HG02642 (cell line): ENCODE measurements around the gene CRYBB1.

Experiments used
- ATAC-seq: cut with Tn5 transposase; IDR thresholded peaks from one replicate; pipeline ENCODE4 v1.9.1; 2021; ENCODE audit warnings: mild to moderate bottlenecking; ENCODE audit not compliant: unreplicated experiment, poor library complexity

Gene CRYBB1

DNA sequence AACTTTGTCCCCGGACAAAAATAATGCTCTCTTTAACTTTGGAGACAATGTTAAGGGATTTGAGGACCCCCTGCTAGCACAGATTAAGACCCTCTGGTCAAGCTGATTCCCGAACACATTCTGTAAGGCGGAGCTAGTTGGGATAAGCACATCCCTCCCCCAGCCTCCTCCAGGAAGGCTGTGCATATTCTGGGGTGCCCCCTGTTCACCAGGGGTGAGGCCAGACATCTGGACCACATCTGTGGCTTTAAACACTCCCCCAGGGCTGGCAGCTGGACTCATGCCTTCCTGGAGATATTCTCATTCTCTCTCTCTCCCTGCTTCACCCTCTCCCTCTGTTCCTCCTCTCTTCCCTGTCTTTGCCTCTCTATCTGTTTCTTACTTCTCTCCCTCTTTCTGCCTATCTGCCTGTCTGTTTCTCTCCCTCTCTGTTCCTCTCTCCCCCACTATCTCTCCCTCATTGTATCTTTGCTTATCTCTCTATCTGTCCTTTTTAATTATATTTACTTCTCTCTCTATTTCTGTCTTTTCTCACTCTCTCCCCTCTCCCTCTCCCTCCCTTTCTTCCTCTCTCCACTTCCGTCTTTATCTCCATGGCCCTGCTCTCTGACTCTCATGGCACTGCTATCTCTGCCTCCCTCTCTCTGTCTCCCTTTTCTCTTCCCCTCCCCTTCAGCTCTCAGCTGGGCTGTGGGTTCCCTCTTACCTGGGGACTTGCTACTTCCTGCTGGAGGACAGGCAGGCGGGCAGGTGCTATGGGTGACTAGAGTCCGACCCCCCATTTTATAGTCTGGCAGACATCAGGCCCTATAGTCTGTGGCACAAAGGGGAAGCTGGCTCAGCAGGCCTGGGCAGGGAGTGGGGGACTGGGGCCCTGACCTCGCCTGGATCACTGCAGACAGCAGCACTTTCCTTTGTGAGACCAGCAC, at the start of gene CRYBB1:
CRYBB1 (minus strand) TSS at position 757 of the 929 bp plus-strand sequence. CDS start 1,708 bp downstream, outside the sequence.
- no peak for ATAC-seq

DNA sequence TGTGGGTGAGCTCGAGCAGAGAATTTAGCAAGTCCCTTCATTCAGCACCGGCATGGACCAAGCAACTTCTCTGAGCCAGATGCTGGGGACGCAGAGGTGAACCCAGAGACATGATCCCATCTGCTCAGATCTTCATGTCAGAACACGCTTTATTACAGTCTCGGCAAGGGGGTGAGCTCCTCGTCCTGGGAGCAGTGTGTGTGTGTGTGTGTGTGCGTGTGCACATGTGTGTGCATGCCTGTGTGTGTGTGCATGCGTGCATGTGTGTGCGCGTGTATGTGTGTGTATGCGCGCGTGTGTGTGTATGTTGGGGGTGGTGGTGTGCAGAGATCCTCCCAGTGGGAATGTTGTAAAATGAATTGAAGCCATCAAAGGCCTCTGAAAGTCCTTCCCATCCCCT, 49.3 kb upstream of the CRYBB1 start:
- no peak for ATAC-seq

DNA sequence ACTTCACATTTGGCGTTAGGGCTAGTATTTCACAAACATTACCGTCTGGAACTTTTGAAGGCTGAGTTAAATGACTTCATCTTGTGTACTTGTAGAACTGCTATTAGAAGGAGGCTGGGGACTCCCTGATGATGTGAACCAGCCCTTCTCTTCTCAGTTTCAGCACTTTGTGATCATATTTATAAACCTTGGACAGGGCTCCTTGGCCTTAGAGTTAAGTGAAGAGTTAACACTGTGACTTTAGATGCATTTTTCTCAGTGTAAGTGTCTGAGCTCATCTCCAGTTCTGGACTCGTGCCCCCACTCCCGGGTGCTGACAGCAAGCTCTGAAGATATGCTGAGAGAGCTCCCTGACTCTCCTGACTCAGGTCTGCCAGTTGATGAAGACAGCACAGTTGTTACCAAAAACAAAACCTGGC, 48.0 kb upstream of the CRYBB1 start:
- ATAC-seq = peak; percentile 15

DNA sequence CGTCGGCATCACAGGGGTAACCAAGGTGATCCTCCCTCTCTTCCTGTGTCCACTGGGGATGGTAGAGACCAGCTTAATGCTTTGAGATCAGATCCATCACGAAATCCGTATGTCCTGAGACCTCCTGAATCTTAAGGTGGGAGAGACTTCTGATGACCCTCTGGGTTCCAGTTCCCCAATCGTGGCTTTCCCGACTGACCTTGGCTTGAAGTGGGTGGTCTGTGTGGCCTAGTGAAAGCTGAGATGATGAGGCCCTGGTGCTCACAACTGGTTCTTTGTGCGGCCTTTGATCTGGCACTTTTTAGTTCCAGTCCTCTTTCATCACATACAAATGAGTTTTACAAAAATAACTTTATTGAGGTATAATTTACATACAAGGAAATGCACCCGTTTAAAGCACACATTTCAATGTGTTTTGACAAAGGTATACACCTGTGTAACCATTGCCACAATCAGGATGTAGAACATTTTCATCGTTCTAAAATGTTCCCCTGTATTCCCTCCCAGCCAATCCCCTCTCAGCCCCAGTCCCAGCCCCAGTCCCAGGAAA, 45.6 kb upstream of the CRYBB1 start:
- no peak for ATAC-seq

DNA sequence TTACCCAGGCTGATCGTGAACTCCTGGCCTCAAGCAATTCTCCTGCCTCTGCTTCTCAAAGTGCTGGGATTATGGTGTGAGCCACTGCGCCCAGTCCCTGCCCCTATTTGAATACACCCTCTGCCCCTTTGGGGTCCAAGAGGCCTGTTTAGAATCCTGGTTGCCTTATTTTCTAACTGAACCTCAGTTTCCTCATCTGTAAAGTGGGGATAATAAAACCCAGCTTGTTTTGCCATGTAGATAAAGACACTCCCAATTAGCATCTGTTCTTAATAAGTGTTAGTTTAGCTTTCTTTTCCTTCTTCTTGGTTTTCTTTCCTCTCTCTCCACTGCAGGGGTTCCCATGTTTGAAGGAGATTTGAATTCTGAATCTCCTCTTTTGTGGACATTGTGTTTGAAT, 44.3 kb upstream of the CRYBB1 start:
- ATAC-seq = no peak

DNA sequence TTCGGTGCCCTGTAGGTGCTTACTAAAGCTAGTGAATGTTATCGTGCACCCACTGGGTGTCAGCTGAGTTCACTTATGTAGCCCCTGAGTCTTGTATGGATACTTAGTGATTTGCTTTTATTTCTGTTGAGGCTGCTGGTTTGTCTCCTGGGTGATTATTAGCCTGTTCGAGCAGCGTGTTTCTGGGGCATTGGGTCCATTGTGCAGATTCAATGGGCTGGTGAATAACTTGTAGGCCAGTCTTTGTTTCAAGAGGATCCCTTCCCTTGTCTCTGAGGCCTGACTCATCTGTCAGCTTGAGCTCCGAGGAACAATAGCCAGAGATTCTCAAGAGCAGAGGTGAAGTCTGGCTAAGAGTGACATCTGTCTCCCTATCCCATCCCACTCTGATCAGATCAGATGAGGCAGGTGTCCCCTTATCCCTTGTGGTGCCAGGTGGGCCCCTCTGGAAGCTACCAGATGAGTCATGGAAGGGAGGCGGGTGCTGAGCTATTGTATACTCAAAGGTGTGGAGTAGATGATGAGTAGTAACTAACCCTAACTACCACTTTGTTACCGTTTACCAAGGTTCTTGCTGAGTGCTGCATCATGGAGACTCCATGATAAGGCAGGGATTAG, 43.2 kb upstream of the CRYBB1 start:
- ATAC-seq = no peak

DNA sequence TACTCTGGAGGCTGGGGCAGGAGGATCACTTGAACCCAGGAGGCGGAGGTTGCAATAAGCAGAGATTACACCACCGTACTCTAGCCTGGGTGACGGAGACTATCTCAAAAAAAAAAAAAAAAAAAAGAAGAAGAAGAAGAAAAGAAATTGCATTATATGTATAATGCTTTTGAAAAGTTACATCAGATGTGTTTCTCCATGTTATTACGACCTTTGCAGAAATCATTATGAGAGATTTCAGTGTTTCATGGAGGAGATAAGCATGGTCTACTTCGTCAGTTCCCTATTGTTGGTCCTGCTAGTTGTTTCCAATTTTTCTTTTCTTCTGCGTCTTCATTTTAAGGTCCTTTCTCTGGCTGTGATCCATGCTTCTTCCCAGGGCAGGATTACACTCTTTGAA, 42.5 kb upstream of the CRYBB1 start:
- no peak for ATAC-seq

DNA sequence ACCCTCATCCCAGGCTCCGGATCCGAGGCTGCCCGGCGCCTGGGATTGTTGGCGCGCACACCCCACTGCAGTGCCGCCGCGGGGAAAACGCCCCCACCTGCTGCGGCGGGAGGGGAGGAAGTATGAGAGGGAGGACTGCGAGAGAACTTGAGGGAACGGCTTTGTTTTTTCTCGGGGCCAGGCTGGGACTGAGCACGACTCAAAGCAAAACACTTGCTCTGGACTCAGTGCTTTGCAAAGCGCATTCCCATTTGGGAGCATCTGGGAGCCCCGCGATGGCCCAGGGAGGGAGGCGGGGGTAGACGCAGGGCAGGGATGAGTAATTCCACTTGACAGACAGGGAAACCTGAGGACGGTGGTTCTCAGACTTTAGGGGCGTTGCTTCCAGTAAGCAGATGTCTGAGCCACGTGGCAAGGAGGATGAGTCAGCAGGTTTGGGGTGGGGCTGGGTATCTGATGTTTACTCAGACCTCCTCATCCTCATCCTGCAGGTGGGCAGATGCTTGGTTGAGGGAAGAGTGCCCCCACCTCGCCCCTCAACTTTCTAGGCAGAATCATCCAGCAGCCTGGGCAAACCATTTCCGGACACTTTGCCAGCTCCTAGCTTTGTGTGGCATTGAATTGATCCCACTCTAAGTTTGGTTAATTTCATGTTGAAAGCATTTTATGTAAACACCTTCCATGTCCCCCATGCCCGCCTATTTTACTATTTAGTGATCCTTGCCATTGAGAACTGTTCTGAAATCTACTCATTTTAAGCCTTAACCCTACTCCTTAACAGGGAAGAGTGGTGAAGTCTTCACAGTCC, 41.0 kb upstream of the CRYBB1 start:
- ATAC-seq = peak; percentile 62

DNA sequence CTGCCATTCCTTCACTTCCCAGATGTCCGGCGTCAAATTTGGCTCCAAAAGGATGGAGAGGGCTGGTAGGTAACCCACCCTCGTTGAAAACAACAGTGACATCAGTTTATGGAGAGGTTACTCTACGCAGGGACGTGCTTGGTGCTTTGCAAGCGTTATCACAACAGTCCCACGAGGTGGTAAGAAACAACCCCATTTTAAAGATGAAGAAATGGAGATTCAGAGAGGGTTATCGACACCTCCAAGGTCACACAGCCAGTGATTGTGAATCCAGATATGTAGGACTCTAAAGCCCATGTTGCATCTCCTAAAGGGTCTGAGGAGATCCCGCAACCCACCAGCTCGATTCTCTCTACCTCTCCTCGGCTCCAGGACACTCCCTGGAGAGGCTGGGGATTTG, 40.3 kb upstream of the CRYBB1 start:
- ATAC-seq = no peak

DNA sequence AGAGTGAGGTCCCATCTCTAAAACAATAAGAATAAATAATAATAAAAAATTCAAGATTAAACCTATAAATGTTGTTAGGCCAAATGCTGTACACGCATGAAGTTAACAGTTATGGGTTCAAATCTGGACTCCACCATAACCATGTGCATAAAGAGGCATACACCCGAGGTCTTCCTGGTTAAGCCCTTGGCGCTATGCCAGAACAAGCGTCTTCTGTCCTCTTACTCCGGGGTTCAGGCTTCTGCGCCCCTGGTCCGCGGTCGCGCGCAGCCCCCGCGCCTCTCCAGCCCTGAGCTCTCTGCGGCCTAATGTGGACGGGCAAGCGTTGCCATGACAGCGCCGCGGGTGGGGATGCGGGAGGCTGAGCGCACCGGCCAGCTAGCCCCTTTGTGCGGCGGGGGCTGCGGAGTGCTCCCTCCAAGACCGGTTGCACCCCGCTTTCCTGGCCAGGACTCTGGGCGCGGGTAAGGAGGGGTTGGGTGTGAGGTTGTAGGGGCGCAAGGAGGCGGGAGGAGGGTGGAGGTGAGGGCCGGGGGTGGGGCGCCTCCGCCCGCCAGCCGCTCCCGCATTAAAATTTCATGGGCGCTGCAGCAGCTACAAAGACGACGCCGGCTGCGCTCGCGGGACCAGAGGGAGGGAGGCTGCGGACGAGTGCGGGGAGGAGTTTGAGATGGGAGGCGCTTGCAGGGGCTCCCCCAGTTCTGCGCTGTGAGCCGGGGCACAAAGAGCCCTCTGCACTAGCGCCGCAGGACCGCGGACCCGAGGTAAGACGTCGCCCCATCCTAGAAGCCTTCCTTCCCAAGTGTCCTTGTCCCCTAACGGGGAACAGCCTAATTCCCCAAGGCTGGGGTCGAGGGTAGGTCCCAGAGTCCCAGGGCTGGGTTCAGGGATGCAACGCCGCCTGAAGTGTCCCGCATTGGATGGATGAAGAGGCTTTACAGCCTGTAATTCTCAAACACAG, 39.3 kb upstream of the CRYBB1 start, which contains the start of gene MIAT:
MIAT (plus strand) TSS at position 698 of the 961 bp plus-strand sequence.
- ATAC-seq = no peak

DNA sequence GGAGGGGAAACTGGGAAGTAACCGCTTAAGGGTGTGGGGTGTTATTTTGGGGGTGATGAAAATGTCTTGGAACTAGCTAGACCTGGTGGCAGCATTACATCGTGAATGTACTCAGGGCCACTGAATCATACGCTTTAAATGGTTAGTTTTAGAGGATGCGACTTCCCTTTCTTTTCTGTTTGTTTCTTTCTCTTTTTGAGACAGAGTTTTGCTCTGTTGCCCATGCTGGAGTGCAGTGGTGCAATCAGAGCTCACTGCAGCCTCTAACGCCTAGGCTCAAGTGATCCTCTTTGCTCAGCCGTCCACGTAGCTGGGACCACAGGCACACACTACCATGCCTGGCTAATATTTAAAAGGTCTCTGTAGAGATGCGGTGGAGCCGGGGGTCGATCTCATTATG, 34.0 kb upstream of the CRYBB1 start:
- no peak for ATAC-seq

DNA sequence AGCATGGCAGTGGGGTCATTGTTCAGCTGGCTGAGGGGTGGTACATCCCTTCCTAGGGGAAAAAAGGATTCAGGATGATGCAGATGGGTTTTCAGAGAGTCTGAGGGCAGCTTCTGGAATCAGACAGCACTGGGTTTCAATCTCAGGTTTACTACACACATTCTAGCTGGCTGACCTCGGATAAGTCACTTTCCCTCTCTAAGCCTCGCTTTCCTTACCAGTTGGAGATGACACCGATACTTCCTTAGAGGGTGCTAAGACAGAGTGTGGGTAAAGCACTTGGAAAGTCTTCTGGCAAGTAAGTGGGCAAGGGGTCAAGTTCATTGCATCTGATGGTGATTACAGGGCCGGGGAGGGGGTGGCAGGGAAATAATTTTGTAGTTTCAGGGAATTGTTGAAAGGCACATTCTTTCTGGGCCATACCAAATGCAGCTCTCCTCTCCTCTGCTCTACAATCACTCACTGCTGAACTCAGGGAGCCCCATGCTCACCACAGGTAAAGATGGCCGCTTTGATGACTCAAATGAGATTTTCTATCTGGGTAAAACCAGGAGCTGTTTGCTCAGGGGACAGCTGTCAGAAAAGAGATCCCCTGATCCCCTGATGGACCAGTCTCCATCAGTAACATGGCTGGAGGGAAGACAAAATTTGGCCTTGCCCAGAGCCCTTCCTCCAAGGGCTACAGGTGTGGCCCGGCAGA, 33.0 kb upstream of the CRYBB1 start:
- no peak for ATAC-seq

DNA sequence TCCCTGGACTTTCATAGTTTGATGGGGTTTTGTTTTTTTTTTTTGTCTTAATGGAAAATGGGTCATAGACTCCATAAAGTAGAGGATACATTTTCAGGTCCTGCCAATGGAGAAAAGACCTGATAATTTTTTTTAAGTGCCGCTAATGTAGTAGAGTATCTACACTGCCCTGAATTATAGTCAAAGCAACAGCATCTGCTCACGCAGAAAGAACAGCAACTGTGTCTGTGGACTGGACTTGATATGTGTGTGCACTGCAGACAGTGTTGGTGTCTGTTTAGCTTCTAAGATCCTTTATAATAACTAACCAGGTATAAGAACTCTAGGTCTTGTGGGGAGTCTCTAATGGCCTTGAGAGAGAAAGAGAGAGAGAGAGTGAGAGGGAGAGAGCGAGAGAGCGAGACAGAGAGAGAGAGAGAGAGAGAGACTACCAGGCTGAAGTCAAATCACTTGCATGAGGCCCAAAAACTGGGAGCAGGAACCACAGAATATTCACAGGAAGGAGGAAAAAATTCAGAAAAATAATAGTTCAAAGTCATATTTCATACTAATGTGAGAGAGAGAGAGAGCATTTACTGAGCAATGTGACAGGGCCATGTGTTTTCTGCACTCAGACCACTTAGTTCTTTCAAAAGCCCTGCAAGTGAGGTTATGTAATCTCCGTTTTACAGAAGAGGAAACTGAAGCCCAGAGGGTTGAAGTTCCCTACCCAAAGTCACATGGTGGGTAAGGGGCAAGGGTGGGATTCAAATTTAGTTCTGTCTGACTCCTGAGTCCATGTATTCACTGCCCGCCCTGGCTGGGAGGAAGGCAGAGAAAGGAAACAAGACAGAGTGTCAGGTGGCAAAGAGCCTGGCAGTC, 30.9 kb upstream of the CRYBB1 start:
- ATAC-seq = no peak

DNA sequence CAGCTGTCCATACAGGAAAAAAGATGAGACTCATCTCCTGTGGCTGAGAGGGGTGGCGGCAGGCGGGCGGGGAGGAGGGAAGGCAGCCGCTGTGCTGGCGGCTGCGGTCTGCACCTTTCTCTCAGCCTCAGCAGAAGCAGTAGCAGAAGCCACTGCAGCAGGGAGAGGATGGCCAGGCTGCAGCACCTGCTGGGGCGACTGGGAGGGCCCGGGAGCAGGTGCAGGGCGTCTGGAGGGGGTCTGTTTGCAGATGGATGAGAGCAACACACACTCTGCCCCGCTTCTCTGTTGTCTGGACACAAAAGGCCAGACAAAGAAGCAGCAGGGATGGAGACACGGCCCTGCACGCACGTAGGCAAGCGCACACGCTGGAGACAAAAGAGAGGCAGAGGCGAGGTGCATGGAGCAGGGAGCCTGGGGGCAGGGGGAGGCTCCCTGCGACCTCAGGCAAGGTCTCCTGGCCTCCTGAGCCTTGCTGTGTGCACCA, 30.2 kb upstream of the CRYBB1 start:
- ATAC-seq = no peak

DNA sequence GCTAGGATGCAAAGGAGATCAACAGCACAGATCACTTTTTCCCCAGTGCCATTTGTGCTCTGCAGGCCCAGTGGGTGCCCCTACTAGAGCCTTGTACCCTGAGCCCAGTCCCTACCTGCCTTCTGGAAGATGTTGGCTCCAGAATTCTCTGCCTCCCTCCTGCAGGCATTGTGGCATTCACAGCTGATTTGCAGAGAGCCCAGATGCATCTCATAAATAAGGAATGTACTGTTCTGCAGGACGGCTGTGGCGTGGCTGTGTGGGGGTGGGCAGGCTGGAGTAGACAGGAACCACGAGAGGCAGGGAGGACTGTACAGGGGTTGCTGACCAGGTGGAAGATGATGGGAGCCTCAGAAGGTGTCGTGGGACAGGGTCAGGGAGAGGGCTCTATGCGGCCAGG, 28.3 kb upstream of the CRYBB1 start:
- no peak for ATAC-seq

DNA sequence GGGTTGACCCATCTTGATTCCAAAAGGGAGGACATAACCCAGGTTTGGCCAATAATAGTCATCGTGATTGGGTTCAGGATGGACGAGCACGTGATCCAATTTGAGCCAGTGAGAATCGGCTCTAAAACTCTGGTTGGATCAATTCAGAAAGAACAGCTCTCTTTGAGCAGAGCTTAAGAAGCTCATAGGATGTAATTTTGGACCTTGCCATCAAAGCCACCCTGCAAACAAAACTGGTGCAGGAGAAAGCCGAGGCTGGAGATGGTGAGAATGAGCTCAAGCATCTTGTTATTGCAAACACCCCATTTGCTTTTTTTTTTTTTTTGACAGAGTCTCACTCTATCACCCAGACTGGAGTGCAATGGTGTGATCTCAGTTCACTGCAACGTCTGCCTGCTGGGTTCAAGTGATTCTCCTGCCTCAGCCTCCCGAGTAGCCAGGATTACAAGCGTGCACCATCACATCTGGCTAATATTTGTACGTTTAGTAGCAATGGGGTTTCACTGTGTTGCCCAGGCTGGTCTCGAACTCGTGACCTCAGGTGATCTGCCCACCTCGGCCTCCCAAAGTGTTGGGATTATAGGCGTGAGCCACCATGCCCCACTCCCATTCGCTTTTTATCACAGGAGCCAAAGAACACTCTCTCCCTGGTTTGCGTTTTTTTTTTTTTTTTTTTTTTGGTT, 25.7 kb upstream of the CRYBB1 start:
- ATAC-seq = no peak
